HG02678 (cell line): ENCODE measurements around the gene NPTX2.
"Not testable (repeated sequence)": the region's sequence is repeated elsewhere in the genome, so short reads cannot be mapped to it uniquely, and the experiment has no call there.

ENCODE experiments used
- ATAC-seq: cut with Tn5 transposase; IDR thresholded peaks from one replicate; pipeline ENCODE4 v1.9.1; 2021; ENCODE audit warnings: mild to moderate bottlenecking, moderate library complexity; ENCODE audit not compliant: unreplicated experiment

The NPTX2 gene, protein sequence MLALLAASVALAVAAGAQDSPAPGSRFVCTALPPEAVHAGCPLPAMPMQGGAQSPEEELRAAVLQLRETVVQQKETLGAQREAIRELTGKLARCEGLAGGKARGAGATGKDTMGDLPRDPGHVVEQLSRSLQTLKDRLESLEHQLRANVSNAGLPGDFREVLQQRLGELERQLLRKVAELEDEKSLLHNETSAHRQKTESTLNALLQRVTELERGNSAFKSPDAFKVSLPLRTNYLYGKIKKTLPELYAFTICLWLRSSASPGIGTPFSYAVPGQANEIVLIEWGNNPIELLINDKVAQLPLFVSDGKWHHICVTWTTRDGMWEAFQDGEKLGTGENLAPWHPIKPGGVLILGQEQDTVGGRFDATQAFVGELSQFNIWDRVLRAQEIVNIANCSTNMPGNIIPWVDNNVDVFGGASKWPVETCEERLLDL

DNA sequence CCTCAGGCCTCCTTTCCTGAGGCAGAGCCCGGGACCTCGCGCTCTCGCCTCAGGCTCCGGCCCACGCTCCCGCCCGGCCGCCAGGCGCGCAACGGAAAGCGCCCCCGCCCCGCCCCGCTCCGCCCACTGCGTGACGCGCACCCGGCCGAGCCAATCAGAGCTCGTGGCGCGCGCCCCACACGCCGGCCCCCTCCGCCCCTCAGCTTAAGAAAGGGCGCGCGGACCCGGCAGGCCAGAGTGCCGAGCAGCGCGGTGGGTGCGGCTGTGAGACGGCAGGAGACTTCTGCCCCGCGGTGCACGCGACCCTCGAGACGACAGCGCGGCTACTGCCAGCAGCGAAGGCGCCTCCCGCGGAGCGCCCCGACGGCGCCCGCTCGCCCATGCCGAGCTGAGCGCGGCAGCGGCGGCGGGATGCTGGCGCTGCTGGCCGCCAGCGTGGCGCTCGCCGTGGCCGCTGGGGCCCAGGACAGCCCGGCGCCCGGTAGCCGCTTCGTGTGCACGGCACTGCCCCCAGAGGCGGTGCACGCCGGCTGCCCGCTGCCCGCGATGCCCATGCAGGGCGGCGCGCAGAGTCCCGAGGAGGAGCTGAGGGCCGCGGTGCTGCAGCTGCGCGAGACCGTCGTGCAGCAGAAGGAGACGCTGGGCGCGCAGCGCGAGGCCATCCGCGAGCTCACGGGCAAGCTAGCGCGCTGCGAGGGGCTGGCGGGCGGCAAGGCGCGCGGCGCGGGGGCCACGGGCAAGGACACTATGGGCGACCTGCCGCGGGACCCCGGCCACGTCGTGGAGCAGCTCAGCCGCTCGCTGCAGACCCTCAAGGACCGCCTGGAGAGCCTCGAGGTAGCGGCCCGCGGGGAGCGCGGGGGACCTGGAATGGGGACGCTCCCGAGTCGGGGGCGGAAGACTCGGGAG is at the start of gene NPTX2:
Gene NPTX2 (plus strand): TSS at position 235 of the 909 bp plus-strand sequence. CDS start 177 bp downstream, at position 412.
- no peak for ATAC-seq

DNA sequence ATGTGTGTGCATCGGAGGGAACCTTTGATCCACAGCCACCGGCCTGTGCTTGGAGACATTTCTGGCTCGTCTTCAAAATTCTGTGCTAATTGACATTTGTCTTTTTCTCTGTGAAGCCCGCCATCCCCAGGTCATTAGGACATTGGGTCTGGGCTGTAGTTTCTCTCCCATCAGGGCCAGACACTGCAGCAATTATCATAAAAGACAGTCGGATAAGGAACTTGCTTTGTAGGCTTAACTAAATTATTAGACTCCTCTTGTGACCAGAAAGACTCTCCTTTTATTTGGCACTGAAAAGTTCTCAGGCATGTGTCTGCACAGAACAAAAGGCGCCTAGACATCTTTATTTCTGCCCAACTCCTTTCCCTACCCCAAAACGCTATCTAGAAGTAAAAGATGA is 49.1 kb upstream of the NPTX2 start:
- no peak for ATAC-seq

DNA sequence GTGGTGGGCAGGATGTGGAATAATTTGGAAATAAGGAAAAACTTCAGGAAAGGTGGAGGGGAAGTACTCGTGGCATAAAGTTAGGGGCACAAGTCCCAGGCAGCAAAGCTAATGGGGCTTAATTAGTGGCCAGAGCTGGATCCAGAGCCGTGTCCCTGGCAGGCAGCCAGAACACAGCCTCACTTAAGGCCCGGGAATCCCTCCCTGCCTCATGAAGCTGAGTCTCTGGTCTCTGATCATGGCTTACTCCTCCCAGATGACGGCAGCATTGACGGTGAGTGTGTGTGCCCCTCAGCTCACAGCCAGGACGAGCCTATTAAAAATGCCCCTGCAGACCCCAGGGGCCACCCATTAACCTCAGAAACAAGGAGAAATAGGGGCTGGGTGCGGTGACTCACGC is 48.2 kb upstream of the NPTX2 start:
- no peak for ATAC-seq

DNA sequence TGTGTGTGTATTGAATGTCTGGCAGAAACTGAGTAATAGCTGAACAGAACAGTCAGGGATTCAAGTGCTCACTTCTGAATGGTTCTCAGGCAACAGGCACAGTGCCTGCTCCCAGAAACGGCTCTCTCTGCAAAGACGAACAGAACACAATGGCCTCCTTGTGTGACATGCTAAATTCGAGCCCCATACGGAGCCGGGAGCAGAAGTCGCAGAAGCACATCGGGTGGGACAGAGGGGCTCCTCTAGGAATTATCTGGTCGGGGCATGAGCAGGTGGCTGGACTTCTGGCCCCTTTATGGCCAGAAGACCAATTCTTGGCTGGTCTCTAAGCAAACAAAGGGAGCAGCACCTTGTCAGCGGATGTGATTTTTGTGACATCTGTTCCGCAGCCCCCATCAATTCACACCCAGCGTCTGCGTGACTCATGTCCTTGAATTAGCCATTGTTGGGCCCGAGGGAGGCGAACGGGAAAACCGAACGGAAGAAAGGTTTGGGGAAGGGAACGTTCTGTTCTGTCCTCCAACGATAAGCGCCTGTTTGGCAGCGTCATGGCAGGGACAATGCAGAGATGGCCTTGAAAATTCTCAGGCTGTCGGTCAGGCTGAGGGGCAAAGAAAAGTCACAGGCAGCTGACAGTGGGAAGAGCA is 47.3 kb upstream of the NPTX2 start:
- ATAC-seq: no peak

DNA sequence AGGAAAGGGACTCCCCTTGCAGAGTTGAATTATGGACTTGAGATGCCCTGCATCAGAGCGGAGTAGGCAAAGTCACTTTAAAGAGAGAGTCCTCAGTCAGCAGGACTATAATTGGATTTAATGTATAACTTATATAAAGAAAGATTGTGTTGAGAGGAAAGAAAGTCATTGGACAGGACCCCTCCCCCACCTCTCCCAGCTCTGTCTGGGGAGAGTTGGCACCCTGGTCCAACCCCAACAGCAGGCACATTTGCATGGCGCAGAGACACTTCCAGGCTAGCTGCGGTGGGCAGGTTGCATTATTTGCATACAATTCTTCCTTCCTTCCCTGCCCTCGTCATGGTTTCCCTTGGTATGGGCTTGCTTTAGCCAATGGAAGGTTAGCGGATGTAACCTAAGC is 46.1 kb upstream of the NPTX2 start:
- ATAC-seq: no peak

DNA sequence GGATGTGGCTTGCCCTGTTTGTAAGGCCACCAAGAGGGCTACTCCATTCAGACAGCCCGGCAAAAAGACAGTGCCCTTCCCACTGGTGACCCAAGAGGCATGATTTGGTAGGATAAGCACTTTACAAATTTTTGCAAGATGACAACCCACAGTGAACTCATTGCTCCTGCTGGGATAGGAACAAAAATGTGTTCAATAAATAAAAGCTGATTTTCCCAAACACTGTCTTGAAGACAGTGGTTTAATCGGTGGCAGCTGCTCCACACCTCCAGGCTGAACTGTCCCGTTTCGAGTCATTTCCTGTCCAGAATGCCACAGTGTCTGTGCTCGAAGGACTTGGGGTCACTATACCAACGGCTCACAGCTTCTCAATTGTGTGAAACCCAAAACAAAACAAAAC is 45.1 kb upstream of the NPTX2 start:
- ATAC-seq: no peak

DNA sequence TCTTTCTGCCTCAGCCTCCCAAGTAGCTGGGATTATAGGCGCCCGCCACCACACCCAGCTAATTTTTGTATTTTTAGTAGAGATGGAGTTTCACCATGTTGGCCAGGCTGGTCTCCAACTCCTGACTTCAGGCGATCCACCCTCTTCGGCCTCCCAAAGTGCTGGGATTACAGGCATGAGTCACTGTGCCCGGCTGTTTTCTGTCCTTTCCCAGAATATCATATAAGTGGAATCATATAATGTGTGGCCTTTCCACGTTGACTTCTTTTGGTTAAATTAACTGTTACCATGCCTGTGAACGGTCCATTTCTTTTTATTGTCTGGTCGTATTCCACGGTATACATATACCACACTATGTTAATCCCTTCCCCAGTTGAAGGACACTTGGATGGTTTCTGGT is 44.4 kb upstream of the NPTX2 start:
- not testable (repeated sequence) for ATAC-seq

DNA sequence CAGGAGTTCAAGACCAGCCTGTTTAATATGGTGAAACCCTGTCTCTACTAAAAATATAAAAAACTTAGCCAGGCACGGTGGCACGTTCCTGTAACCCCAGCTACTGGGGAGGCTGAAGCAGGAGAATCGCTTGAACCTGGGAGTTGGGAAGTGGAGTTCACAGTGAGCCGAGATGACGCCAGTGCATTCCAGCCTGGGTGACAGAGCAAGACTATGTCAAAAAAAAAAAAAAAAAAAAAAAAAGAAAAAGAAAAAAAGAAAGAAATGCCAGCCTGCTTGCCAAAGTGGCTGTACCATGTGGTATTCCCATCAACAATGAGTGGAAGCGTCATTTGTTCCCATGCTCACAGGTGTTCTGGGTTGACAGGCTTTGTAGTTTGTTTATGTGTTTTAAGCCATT is 43.3 kb upstream of the NPTX2 start:
- ATAC-seq: no peak

DNA sequence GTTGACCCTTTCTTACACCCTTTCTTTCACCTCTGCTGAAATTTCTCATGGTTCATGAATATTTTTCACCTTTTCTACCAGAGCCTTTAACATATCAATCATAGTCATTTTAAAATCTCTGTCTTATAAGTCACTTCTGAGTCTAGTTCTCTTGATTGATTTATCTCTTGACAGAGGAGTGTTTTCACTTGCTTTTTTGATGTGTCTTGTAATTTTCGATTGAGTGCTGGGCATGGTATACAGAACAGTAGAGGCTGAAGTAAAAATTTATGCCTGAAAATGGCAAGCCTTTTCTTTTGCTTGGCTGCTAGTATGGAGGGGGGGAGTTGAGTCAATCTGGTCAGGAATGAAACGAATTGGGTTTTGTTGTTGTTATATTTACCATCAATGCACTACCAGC is 41.2 kb upstream of the NPTX2 start:
- ATAC-seq: no peak

DNA sequence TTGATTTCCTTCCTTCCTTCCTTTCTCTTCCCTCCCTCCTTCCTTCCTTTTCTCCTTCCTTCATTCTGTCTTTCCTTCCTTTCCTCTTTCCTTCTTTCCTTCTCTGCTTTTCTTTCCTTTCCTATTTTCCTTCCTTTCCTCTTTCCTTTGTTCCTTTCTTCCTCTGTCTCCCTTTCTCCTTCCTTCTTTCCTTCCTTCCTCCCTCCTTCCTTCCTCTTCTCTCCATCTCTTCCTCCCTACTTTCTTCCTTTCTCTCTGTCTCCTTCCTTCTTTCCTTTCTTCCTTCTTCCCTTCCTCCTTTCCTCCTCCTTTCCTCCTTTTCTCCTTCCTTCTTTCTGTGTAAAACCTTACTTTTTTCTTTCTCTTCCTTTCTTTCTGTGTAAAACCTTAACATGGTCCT is 32.3 kb upstream of the NPTX2 start:
- no peak for ATAC-seq

DNA sequence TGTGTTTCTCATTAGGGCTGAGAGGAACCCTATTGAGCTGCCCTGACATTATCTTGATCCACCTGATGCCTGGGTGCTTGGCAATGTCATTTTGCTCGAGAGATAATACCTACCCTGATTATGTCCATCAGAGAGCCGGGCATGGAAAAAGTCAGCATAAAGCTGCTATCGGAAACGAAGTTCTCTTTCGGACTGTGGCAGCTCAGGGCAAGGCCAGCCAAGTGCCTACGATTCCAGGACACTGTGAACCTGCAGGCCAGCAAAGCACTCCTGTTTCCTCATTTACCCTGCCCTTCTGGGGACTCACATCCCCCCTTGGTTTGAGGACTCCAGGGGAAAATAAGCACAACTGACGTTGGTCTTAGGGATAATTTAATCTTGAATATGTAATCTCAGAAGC is 25.2 kb upstream of the NPTX2 start:
- no peak for ATAC-seq

DNA sequence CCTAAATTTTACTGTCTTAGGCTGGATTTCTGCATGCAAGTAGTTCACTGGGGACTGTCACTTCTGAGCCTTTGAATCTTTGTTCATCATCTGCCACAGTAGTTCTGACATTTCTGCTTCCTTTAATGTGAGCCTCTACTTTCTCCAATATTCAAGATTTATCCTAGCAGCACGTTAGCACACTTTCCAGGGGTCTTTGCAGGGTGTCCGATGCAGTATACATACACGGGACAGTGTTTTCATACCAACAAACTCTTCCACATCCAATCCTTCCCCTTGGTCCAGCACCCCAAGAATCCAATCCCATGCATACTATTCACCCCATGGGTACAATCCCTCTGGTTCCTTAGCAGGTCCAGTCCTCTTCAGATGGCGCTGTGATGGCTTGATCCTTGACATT is 22.7 kb upstream of the NPTX2 start:
- ATAC-seq: no peak

DNA sequence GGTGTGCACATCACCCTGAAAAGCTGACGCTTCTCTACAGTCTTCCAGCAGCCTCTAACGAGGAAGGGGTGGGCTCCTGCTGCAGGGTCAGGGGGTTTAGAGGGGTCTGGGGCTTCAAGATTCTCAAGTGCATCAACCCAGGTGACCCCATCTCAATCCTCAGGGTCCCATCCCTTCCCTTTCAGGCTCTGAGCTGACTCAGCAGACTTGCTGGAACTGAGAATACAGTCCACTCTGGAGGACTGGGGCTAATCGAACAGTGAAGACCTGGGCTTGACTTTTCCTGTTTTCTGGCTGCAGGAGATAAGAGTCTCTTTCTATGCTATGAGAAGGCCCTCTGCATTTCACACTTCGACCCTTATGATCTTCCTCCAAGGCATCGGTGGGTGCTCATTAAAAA is 22.3 kb upstream of the NPTX2 start:
- no peak for ATAC-seq

DNA sequence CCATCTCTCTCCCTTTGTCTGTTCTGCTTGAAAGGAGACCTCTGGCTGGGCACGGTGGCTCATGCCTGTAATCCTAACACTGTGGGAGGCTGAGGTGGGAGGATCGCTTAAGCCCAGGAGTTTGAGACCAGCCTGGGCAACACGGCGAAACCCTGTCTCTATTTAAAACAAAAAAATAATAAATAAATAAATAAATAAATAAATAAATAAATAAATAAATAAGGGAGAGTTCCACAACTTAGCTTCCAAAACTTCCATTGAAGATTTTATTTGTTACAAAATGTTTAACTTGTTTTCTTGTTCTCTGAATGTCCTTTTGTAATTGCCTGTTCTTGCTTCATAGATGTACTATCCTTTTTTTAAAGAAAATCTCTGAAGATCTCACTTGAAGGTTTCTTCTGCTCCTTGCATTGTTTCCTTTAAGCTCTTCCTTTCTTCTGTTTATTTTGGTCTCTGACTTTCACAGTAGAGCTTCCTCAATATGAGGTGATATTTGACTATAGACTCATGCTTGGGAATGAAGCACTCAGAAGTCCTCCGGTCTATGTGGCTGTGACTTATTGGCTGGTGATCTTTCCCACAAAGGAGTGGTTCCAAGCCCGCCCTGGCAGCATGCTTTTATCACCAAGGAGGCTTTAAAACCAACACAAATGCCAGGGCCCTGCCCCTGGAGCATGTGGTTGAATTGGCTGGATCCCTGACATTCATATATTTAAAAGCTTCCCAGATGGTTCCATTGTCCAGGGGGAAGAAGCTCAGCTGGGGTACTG is 18.1 kb upstream of the NPTX2 start:
- no peak for ATAC-seq

DNA sequence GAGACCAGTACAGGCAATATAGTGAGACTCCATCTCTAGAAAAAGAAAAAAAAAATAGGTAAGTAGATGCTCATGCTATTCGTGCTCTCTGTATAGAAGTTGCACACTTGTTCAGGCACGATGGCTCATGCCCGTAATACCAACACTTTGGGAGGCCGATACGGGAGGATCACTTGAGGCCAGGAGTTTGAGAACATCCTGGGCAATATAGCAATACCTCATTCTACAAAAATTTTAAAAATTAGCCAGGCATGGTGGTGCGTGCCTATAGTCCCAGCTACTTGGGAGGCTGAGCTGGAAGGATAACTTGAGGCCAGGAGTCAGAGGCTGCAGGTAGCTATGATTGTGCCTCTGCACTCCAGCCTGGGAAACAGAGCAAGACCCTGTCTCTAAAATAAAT is 17.2 kb upstream of the NPTX2 start:
- no peak for ATAC-seq

DNA sequence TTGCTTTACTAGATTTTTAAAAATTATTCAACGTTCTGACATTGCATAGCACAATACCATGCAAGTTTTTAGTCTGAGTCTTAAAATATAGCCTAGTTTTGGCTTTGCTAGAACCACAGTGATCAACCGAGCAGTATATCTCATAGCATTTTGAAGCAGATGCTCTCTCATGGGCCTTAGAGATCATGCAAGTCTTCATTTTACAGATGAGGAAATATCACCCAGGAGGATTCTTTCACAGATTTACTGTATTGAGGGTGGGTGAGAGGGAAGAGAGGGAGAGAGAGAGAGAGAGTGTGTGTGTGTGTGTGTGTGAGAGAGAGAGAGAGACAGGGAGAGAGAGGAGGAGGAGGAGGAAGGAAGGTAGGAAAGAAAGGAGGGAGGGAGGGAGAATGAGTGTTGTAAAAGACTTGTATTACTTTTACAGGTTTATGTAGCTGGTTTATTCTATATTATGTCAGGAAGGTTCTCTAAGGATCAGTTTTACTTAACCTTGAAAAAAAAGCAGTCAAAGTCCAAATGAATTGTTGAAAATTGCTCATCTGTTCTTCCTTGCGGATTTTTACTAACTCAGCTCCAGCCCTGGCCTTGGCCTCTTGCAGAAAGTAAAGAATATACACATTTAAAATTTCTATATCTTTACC is 14.2 kb upstream of the NPTX2 start:
- ATAC-seq: no peak

DNA sequence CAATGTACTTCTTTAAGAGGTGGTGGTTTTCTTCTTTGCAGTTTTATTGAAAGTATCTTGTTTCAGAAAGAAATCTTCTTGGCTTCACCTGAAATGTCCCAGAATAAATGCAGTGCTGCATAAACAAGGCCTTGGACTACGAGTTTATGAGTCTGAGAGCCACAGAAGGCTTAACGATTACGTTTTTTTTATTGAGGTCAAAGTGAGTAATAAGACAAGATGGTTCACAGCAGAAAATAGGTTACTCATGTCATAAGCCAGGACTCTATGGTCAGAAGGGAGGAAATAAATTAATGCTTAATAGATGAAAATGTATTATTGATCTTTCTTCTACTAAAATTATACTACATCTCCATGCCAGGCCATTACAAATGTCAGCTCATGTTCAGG is 13.7 kb upstream of the NPTX2 start:
- no peak for ATAC-seq

DNA sequence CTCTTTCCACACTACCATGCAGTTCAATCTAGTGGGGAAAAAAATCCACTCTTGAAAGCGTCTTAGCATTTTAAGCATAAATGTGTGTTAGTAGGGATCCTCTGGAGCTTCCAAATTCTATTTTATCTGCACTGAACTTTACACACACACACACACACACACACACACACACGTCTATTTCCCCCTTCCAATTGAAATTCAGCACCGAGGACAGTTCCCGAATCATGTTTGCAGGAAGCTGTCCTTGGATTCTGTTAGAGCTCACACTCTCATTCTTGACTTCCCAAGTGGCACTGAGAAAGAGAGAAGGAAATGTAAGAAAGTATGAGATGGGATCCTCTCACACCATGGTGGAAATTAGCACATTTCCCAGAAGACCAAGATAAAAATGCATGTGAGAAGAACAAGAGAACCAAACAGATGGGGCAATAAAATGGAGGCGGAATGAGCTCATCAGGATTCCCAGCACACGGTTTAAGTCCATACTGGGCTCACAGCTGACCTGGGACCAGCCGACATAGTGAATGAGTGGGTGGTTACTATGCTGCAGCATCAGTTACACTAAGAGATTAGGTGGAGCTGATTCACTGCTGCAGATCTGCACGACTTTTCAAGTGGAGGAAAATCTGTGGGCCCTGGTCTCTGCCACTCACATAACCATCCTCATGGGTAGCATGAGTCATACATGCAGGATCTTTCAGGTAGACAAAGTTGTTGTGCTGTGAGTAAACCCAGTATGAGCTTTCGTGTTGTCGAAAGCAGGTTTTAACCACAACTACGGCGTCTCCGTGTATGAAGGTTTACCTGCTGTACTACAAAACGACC is 3.3 kb upstream of the NPTX2 start:
- ATAC-seq: no peak

DNA sequence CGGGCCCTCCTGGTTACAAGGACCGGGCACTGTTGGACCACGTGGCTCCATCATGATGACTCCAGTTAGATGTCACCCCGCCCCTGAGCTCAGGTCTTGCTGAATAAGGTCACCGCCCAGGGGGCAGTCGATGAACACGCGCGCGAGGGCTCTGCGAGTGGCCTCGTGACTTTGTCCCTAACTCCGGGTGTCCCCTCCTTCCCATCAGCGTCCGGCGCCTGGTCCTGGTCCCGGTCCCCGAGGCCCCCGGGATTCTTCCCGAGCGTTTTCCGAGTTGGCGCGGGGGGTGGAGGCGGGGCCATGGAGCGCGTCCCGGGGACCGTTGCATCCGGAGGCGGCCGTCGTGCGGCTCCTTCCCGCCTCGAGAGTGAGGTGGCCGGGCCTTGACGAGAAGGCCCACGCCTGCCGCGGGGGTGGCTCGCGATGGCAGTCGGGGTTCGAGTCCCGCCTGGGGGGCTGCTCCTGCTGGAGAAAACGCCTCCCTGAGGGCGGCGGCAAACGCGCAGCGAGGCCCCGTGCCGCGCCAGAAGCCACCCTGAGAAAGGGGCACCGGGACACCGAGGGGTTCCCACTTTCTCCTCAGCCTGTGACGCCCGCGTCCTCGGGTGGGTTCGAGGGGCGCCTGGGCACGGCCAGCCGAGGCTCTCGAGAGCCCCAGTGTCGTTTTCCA is 569 bp upstream of the NPTX2 start:
- no peak for ATAC-seq
